GM19328 (cell line): ENCODE results near the gene UBR1.

Experiments used
- ATAC-seq: cut with Tn5 transposase; IDR thresholded peaks from one replicate; pipeline ENCODE4 v1.9.1; 2021; ENCODE audit warnings: mild to moderate bottlenecking, moderate library complexity; ENCODE audit not compliant: unreplicated experiment

The UBR1 gene

DNA sequence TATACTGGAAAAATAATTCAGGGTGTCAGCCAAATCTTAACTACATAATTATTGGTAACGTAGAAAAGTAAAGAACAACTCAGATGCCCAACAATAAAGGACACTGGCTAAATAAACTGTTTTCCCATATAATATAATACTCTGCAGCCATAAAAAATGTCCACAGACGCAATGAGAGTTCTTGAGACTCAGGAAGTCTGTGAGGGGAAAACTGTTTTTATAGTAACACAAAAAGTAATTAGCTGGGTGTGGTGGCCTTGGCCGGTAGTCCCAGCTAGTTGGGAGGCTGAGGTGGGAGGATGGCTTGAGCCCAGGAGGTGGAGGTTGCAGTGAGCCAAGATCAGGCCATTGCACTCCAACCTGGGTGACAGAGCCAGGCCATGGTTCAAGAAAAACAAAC is 5.5 kb upstream of the UBR1 start:
- ATAC-seq: no peak

DNA sequence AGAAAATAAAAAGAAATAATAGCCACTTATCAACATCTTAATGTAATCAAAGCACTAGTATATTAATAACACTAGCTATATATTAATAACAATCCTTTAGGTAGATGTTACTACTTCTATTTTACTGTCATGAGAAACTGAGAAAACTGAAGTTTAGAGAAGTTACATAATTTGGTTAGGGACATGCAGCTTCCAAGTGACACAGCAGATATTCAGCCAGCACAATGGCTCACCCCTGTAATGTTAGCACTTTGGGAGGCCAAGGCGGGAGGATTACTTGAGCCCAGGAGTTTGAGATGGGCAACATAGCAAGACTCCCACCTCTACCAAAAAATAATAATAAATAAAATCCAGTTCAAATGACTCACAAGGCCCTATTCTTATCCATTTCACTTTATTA is 1.9 kb upstream of the UBR1 start:
- no peak for ATAC-seq

DNA sequence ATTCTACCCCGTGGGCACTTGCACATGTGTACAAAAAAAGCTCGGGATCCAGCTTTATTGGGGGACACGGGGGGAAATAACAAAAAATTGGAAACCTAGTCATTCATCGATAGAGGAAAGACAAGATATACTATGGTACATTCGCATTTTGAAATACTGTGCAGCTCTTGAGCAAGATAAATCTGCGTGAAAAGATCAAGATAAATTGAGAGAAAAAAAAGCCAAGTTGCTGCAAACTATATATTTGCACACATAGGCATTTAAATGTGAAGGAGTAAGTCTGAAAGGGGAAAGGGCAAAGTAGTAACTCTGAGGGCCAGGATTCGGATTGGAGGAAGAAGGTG is 620 bp upstream of the UBR1 start:
- no peak for ATAC-seq

DNA sequence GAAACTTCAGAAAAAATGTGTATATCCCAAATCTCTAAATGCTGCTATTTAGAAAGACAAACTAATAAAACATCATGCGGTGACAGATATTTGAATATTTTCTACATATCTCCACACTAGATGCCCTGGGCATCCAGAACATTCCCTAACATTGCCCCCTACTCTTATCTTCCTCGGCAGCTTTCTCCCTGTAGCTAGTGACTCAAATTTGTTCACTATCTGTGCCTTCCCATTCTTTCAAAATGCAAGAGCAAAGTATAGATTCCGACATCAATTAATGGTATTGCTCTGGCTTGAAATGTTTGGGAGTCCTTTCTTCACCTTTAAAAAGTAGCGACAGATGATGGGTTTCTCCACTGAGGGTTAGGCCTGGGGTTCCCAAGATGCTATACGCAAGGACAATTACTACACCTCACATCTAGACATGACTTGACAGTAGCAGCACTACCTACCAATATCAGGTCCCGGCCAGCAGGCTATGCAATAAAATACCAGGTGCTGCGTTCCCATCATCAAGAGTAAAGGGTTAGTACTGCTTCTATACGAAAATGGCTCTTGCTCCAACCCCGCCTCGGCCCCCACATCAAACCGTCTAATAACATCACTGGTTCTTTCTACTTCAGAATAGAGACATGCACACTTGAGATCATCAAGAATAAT is 631 bp downstream of the UBR1 start:
- no peak for ATAC-seq

DNA sequence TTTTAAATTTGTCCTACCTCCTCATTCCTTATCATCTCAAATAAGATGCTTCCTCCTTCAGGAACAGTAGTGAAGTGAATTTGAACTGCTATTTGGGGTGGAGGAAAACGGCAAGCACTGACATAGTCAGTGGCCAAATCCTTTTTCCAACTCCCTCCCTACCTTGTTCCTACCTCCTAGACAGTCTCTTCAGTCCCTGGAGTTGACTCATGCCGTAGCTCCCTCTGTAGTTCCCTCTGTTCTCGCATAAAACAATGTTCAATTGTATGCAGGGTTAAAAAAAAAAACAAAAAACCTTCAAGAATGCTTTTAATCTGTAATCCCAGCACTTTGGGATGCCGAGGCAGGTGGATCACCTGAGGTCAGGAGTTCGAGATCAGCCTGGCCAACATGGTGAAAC is 1.4 kb downstream of the UBR1 start:
- no peak for ATAC-seq

DNA sequence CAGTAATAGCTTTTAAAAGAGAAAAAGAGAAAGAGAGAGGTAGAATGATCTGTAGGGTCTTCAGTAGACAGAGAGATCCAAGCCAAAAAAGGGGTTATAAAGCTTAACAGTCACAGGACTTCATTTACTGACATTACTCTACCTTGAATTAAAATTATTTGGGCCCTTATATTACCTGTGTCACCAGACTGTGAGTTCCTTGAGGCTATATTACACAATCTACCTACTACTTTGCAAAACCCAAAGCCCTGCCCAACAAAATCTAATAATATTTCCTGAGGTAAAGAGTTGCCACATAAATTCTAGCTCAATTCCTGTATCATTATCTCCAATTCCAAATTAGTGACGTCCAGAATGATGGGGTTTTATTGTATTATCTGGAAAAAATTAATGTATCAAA is 1.9 kb downstream of the UBR1 start:
- no peak for ATAC-seq

DNA sequence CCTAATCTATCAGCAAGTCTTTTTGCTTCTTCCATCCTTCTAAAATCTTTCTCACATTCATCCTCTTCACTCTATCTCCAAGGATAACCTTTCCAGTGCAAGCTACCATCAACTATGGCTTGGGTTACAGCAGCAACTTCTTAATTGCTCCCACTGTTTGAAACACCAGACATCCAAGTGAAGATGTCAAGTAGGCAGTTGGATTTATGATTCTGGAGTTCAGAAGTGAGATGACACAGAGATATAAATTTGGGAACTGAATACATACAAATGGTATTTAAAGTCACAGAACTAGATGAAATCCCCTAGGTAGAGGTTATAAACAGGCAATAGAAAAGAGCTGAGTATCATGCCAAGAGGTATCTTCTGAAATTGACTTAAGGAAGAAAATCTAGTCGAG is 3.7 kb downstream of the UBR1 start:
- ATAC-seq: no peak

DNA sequence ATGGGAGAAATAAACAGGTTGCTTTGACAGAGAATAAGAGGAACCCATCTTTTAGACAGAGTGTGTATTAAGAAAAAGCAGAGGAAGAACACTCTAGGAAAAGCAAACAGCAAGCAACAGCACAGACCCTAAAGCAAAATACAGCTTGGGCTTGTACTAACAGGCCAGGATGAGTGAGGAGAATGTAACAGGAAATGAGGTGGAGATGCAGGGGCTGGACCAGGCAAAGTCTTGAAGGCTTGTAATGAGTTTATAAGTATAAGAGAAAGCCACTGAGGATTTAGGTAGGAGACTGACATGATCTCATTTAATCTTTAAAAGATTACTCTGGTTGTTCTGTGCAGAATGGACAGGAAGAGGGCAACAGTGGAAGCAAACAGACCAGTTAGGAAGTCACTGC is 4.9 kb downstream of the UBR1 start:
- ATAC-seq: no peak

DNA sequence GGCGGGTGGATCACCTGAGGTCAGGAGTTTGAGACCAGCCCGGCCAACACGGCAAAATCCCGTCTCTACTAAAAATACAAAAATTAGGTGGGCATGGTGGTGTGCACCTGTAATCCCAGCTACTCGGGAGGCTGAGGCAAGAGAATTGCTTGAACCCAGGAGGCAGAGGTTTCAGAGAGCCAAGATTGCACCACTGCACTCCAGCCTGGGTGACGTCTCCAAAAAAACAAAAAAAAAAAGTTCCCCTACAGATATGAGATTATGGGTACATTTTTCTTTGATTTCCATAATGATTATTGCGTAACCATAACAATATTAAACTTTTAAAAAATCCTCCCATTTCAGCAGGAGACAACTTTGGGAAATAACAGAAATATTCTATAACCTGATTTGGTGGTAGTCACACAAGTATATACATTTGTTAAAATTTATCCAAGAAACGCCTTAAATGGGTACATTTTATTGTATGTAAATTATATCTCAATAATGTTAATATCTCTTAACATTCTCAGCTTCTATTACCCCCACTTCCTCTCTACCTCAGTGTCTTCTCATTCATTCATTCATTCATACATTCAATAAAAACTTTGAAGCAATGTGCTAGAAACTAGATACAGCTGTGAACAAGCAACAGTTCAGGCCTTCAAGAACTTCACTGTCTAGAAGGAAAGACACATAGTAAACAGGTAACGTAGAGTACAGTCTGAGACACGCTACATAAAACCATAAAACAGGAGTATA is 6.6 kb downstream of the UBR1 start:
- no peak for ATAC-seq

DNA sequence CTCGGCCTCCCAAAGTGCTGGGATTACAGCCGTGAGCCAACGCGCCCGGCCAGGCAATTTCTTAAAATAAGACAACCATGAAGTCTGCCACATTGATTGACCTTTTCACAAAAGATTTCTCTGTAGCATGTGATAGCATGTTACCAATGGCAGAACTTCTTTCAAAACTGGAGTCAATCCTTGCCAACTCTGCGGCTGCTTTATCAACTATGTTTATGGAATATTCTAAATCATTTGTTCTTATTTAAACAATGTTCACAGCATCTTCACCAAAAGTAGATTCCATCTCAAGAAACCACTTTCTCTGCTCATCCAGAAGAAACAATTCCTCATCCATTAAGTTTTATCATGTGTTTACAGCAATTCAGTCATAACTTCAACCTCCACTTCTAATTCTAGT is 9.4 kb downstream of the UBR1 start:
- ATAC-seq: no peak

DNA sequence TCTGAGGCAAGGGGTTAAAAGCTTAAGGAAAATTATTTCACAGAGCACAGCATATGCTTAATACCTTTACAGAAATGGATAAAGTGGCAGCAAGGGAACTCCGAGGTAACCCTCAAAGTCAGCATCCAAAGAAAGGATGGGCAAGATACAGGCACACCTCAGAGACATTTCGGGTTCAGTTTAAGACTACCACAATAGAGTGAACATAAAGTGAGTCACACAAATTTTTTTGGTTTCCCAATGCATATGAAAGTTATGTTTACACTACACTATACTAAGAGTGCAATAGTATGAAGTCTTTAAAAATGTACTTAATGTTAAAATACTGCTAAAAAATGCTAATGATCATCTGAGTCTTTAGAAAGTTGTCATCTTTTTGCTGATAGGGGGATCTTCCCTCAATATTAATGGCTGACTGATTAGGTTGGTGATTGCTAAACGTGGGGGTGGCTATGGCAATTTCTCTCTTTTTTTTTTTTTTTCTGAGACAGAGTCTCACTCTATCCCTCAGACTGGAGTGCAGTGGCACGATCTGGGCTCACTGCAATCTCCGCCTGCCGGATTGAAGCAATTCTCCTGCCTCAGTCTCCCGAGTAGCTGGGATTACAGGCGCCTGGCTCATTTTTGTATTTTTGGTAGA is 10.0 kb downstream of the UBR1 start:
- no peak for ATAC-seq

DNA sequence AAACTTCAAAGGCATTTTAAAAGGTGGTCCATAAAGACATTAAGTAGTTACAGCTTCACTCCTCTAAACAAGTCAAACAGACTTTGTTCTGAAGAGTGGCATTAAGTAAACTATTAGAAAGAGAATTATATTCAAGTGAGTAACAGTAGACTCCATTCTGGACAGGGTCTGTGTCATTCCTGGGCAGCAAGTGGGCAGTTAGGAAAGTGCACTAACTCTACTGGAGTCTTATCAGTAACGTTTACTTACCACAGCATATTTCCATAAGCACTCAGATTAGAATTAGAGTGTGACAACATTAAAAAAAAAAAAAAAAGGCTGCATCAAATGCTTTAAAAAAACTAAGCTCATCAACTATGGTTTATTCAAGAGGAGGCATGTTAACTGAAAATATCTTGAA is 10.6 kb downstream of the UBR1 start:
- no peak for ATAC-seq

DNA sequence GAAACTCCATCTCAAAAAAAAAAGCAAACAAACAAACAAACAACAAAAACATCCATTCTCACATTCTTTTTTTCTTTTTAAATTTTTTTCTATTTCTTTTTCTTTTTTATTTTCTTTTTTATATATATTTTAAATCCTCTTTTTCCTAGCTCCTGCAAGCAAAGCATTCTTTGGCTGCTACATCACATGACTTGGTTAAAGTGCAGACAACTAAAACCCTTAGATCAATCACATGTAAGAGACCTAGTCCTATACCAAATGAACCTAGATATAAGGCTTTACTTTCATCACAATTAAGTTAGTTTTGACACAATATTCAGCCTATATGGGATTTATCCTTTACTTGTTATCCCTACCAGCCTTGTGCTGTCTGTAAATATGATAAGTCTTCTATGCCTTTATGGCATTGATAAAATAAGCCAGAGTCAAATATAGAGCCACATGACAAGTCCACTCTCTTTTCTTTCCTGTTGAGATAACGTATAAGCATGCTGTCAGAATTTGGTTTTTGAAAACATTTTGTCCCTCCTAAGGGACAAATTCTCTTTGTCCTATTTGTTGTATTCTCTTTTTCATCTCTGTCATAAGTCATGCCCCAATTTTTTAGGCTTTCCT is 11.3 kb downstream of the UBR1 start:
- ATAC-seq: no peak

DNA sequence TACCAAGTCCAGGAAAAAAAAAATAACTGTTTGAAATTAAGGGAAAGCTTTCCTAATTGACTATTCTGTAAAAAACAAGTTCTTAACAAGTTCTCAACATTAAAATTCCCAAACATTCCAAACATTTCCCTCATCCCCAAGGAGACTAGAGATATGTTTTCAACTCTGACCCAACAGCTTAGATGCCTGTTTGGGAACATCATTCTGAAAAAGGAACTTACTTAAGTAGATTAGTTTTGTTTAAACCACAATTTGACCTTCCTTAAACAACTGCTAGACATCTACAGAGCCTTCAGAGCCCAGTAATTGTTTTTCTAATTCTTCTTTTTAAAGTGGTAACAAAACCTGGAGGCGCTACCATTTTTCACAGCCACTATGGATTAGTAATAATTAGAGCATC is 12.8 kb downstream of the UBR1 start:
- ATAC-seq: no peak

DNA sequence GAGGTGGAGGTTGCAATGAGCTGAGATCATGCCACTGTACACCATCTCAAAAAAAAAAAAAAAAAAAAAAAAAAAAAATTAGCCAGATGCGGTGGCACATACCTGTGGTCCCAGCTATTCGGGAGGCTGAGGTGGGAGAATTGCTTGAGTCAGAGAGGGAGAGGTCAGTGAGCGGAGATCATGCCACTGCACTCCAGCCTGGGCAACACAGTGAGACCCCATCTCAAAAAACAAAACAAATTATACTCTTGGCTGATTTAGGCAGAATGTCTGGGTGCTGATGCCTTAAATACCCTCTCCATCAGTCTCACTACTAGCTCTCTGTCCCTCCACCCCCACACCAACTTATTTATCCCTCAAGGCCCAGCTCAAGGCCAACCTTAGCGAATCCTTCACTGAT is 14.0 kb downstream of the UBR1 start:
- no peak for ATAC-seq

DNA sequence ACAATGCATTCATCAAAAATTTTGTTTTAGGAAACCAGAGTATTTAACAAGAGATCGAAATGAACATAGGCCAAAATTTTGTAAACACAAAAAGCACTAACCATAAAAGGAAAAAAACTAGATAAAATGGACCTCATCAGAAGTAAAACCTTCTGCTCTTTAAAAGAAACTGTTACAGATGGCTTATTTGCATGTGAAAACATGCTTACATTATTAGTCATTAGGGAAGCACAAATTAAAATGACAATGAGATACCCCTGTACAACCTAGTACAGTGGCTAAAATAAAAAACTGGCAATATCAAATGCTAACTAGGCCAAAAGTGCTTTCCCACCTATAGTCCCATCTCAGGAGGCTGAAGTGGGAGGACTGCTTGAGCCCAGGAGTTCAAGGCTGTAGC is 19.3 kb downstream of the UBR1 start:
- no peak for ATAC-seq

DNA sequence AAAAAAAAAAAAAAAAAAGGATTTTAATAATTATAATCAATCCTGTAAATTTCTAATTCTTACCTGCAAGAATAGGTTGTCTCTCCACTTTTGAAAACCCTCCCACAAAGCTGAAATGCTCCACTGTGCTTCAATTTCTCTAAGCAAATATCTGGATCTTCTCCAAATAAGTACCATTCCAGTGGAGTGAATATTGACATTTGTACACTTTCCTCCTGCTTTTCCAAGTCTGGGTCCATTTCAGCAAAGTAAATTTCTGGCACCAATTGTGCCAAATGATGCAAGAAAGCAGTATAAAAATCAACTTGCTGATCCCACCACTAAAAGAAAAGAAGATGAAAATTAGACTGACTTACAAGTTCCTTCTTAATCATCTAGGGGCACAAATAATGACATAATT is 19.9 kb downstream of the UBR1 start:
- ATAC-seq: no peak

DNA sequence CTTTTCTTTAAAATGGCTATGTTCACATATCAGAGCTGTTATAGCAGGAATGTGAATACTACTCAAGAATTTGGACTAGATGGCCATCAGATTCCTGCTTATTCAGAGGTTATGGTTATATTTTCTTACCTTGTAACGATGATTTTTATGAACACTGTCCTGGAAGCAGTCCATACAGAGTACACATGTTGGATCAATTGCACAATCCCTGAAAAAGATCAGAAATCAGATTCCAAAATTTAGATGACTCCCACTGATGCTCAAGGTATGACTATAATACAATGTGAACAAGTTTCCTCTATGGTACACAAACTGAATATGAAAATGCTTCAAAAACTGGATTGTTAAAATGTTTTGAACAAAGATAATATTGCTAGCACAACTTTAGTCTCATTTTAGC is 23.3 kb downstream of the UBR1 start:
- no peak for ATAC-seq

DNA sequence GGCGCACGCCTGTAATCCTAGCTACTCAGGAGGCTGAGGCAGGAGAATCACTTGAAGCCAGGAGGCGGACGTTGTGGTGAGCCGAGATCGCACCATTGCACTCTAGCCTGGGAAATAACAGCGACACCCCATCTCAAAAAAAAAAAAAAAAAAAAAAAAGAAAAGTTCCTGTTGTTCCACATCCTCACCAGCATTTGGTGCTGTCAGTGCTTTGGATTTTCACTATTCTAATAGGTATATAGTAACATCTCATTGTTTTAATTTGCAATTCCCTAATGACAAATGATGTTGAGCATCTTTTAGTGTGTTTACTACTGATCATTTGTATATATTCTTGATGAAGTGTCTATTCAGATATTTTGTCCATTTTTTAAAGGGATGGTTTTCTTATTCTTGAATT is 24.6 kb downstream of the UBR1 start:
- ATAC-seq: no peak

DNA sequence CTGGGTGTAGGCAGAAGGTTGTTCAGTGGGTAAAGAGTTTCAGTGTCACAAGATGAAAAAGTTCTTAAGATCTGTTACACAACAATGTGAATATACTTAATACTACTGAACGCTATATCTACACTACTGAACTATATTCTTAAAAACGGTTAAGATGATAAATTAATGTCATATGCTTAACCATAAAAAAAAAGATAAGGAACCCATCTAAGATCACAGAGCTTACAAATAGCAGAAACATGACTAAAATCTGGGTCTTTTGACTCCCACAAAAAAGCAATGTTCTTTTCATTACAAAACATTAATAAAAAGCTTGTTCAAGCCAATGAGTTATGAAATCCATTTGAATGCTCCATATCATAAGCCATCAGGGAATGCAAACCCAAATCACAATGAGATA is 34.4 kb downstream of the UBR1 start:
- no peak for ATAC-seq

DNA sequence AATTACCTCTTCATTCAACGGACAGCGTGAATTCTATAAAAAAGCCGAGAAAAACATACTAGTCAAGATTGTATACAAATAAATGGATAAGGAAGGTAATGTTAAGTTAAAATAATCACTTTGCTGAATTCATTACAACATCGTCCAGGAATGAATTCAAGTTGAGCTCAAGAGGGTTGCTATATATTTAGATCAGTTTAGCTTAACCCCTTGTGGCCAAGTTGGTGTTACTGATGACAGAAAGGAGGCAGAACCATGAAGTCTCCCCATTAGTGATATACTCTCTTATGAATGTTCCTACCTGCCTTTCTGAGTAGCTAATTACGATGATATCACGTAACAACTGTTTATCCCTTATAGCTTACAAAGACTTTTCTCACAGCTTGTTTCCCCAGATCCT is 34.9 kb downstream of the UBR1 start:
- no peak for ATAC-seq

DNA sequence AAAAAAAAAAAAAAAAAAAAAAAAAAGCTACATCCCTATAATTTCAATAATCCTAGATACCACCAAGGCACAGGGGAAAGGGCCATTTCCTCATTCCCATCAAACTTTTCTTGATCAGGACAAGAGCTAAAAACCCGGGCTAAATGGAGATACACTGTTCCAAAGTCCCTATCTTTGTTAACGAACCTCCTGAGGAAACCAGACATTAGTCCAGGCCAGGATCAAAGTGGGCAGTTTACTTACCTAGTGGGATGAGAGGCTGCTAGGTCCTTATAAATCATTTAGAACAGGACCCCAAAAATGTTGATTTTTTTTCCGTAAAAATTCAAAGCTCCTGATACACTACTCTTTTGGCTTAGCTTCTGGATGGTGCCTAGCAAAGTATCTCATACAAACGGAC is 35.6 kb downstream of the UBR1 start:
- no peak for ATAC-seq
